NCI-H2227 (cell line): ENCODE measurements around the gene CDH23.

ENCODE experiments used
- DNase-seq: peaks from one replicate; lab custom pipeline; 2025; ENCODE audit not compliant: unreplicated experiment; lab: John Stamatoyannopoulos, UW

Gene CDH23

GRCh38 chr10:71713135-71714030 is 316.7 kb downstream of the CDH23 start:
- DNase-seq = no peak

DNA sequence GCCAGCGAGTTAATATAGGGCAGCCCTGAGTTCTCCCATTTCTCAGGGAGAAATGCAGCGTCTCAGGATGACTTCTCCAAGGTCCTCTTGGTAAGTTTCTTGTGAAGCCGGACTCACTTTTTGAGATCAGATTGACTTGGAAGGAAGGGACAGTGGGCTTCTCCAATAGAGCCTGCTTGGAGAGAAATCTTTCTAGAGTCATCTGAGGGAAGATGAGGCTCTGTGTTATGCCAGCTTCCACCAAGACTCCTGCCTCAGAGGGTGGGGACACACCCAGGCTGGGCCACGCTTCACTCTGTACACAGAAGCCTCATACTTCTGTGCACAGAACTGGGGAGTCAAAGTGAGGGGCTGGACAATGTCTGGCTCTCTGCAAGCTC is 317.3 kb downstream of the CDH23 start:
- DNase-seq = no peak

DNA sequence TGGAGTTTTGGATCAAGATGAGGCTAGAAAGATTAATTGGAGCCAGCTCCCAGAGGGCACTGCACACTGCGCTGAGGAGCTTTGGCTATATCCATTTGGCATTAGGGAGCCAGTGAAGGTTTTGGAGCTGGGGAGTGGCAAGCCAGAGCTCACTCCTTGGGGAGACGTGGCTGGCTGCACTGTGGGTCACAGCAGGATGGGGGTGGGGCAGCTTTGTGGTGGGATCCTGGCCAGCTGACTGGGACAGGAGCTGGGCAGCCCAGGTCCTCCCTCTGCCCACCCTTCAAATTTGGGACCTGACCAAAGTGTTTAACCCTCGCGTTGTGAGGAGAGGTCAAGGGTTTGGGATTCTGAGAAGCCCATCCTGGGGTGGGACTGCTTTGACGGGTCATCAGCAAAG is 317.9 kb downstream of the CDH23 start:
- no peak for DNase-seq

DNA sequence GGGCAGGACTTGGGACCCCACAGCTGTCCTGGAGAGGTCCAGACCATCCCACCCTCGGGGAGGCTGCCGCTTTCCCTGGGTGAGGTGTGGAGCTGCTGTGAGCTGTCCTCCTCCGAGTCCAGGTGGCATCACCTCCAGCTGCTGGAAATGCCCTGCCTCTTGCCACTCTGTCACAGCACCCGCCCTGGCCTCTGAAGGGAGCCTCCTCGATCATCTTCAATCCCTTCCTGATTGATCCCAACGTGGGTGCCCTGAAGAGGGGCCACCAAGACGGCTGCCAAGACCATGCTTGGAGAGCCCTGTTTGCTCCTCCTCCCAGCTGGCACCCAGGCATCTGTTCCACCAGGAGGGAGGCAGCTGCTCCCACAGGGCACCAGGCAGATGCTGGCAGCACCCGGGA is 318.3 kb downstream of the CDH23 start:
- no peak for DNase-seq

- DNase-seq = no peak
Observed at GRCh38 chr10:71715860-71716259, 319.1 kb downstream of the CDH23 start.

DNA sequence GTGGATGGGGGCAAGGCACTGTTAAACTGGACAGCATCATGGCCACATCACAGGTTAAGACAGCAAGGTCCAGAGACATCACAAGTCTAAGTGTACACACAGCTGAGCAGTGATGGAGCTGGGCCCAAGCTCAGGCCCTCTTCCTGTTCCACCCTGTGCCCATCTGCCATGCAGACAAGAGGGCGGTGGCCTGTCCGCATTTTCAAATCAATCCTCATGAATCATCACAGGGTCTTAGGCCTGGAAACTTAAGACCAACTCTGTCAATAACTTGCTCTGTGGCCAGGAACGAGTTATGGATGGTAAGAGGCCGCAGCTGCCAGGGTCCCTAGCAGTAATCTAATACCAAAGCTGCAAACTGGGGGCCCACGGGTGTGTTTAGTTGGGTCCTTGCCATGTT is 319.7 kb downstream of the CDH23 start:
- no peak for DNase-seq

DNA sequence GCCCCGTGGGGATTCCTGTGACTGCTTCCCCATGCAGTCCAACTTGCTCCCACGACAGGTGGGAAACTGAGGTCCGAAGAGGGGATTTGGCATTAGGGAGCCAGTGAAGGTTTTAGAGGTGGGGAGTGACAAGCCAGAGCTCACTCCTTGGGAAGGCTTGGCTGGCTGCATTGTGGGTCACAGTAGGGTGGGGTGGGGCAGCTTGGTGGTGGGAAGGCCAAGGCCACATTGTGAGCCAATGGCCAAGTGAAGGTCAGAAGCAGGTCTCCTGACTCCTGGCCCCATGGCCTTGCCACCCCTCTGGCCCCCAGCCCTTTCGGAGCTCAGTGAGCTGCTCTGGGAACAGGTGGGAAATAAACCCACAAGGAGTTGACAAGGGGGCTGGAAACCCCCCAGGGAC is 320.3 kb downstream of the CDH23 start:
- DNase-seq = no peak

- DNase-seq = no peak
Observed at GRCh38 chr10:71717551-71717951, 320.8 kb downstream of the CDH23 start.

DNA sequence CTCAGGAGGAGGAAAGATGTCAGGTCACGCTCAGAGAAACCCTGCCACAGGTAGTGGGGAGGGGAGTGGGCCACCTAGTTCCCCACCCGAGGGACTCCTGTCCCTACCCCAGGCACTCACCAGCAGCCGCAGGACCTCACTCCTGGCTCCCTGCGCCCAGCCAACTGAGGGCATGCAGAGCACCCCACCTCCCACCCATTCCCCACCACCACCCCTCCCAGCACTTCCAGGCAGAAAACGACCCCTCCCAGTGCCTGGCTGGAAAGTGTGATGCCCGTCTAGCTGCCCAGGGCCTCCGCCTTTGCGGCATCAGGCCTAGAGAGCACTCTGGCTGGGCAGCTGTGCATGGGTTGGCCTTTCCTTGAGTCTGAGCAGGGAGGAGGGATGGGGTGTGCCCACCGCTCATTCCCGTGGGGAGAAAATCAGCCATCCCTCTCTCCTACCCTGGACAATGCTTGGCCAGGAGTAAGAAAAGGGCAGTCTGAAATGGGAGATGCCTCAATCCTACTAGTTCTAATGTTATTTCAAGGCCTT is 321.5 kb downstream of the CDH23 start:
- DNase-seq = no peak

GRCh38 chr10:71719042-71719441 is 322.3 kb downstream of the CDH23 start:
- no peak for DNase-seq

GRCh38 chr10:71719464-71720201 is 322.9 kb downstream of the CDH23 start, which contains the start of gene C10orf105:
TSS of gene C10orf105 (minus strand) at chr10:71719778. CDS start at chr10:71716337, 3,441 bp downstream.
- DNase-seq = no peak

DNA sequence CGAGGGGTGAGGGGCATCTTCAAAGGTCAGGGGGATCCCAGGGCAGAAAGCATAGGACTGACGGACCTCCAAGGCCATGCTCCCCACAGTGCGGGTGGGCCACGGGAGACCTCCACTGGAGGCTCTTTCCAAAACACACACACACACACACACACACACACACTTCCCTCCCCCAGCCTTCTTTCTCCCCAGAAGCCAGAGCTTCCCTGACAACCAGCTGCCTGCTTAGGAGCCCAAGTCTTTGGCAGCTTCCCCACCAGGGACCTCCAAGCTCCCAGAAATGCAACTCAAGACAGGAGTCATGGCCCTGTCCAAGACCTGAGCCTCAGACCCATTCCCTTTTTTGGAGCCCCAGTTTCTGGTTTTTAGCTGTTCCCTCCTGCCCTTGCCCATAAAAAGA is 323.6 kb downstream of the CDH23 start:
- DNase-seq = no peak

DNA sequence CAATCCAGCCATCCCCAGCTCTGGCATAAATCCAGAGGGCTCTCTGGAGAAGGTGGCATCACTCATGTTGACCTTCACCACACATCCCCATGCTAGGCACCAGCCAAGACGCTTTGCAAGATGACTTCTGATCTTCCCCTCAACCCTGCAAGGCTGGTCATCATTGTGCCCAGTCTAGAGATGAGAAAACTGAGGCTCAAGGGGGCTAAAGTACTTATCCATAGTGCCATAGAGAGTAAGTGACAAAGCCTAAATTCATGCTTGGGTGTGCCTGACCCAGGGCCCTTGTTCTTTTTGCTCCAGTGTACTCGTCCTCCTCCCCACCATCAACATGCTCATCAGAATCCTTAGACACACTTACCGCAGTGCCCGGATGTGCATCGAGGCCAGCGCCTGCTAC is 324.6 kb downstream of the CDH23 start:
- DNase-seq = no peak

GRCh38 chr10:71722849-71723248 is 326.1 kb downstream of the CDH23 start:
- no peak for DNase-seq

DNA sequence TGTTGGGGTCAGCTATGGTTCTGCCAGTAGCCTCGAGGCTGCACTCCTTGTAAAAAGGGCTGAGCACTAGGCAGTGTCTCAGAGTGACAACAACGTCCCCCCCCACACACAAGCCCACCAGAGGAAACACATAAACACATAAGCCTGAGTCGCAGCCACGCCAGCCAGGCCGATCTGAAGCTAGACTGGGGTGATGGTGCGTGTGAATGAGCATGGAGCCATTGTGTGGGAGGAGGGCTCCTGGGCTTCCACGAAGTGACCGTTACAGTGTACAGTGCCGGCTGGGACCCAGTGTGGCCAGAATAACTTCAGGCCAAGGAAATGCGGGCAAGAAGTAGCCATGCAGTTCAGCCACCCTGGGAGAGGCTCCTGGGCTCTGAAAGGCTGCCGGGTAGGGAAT is 326.6 kb downstream of the CDH23 start:
- DNase-seq = no peak

DNA sequence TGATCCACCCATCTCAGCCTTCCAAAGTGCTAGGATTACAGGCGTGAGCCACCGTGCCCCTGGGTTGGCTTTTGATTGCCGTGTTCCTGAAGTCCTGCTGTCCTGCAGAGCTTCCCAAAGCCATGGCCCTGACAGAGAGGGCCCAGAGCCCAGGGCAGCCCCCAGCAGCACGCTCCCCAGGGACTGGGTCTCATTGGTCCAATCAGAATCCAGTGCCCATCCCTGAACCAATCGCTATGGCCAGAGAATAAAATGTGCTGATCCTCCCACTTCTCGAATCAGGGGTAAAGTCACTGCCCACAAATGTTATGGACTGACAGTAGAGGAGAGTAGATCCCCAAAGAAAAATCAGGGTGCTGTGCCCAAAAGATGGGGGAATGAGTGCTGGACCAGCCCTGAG is 327.8 kb downstream of the CDH23 start:
- DNase-seq = no peak

DNA sequence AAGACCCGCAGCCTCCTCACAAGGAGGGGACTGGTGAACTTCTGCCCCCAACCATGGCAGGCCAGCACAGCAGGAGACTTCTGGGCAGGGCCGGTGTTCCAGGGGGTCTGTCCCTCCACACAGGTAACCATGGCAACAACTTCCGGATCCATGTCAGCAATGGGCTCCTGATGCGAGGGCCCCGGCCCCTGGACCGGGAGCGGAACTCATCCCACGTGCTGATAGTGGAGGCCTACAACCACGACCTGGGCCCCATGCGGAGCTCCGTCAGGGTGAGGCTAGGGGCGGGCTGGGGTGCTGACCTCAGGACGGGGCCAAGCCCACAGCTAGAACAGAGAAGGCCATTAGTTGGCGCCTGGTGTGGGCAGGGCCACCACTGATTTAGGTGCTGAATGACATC is 328.5 kb downstream of the CDH23 start:
- DNase-seq = no peak

- DNase-seq = no peak
Observed at GRCh38 chr10:71725998-71726579, 329.4 kb downstream of the CDH23 start.

DNA sequence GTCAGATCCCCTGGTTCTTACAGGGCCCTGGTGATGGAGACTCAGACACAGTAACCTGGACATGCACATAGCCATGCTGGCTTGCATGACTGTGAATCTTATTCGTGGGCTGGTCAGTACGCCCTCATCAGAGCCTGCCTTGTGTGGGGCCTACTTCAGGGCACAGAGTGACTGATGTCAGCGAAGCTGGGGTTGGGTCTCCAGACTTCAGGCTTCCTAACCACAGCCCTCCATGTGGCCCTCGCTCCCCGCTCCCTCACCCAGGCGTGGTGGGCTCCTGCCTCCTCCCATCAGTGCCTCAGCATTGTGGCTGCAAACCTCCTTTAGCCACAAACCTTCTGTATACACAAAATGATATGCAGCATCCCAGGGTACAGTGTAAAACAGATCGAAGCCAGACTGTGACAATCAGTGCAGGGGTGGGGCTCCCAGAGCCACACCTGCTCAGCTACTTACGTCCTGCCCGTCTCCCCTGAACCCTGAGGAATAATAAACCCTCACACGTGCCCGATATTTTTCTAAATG is 329.9 kb downstream of the CDH23 start:
- DNase-seq = no peak

- no peak for DNase-seq
Observed at GRCh38 chr10:71727105-71727737, 330.5 kb downstream of the CDH23 start.
